ENCODE results near the gene C19orf12.

Gene C19orf12

GRCh38 chr19:29697523-29698261, 17.4 kb downstream of the C19orf12 start:
- no peak for DNase-seq (ENCODE audit: low read depth)

GRCh38 chr19:29696565-29696846, 18.6 kb downstream of the C19orf12 start:
- DNase-seq (ENCODE audit: low read depth), result no peak

- DNase-seq (ENCODE audit: low read depth), result no peak
Observed at GRCh38 chr19:29695765-29696564, 19.1 kb downstream of the C19orf12 start.

- no peak for DNase-seq (ENCODE audit: low read depth)
Observed at GRCh38 chr19:29694669-29695627, 20.1 kb downstream of the C19orf12 start.

GRCh38 chr19:29694161-29694560, 20.9 kb downstream of the C19orf12 start:
- no peak for DNase-seq (ENCODE audit: low read depth)

GRCh38 chr19:29690842-29691241, 24.2 kb downstream of the C19orf12 start:
- DNase-seq (ENCODE audit: low read depth), result no peak

GRCh38 chr19:29687897-29688728, 26.9 kb downstream of the C19orf12 start:
- no peak for DNase-seq (ENCODE audit: low read depth)

- DNase-seq (ENCODE audit: low read depth), result peak; percentile 84
Observed at GRCh38 chr19:29687244-29687896, 27.7 kb downstream of the C19orf12 start.

- no peak for DNase-seq (ENCODE audit: low read depth)
Observed at GRCh38 chr19:29686285-29686805, 28.7 kb downstream of the C19orf12 start.

GRCh38 chr19:29685326-29685725, 29.7 kb downstream of the C19orf12 start:
- DNase-seq (ENCODE audit: low read depth), result no peak

GRCh38 chr19:29683009-29683408, 32.1 kb downstream of the C19orf12 start:
- DNase-seq (ENCODE audit: low read depth), result no peak

- no peak for DNase-seq (ENCODE audit: low read depth)
Observed at GRCh38 chr19:29682236-29682895, 32.7 kb downstream of the C19orf12 start.

GRCh38 chr19:29681422-29682235, 33.4 kb downstream of the C19orf12 start:
- no peak for DNase-seq (ENCODE audit: low read depth)

GRCh38 chr19:29680937-29681336, 34.1 kb downstream of the C19orf12 start:
- DNase-seq (ENCODE audit: low read depth), result no peak

- DNase-seq (ENCODE audit: low read depth), result no peak
Observed at GRCh38 chr19:29680447-29680846, 34.6 kb downstream of the C19orf12 start.

- DNase-seq (ENCODE audit: low read depth), result no peak
Observed at GRCh38 chr19:29679598-29680210, 35.4 kb downstream of the C19orf12 start.

- no peak for DNase-seq (ENCODE audit: low read depth)
Observed at GRCh38 chr19:29678484-29679106, 36.5 kb downstream of the C19orf12 start.
